HepG2 (cell line): ENCODE measurements around the gene TBC1D10A. TPM values are rescaled to one million over a fixed set of nuclear protein-coding genes. Genes with fewer than 3 reads are reported as not detected.

Source experiments
- HNF1A ChIP-seq, 2 experiments: sonication (generic) in 1 of 2; formaldehyde crosslinking in 1 of 2; IDR thresholded peaks; 2 replicates each; pipeline versions ENCODE4 v1.4.0 to v1.6.1; 2016 to 2020; ENCODE audit warnings: borderline replicate concordance in 1 of 2, low read depth in 1 of 2, mild to moderate bottlenecking in 1 of 2, missing genetic modification reagents in 1 of 2
- JUN ChIP-seq: sonication (generic); formaldehyde crosslinking; IDR thresholded peaks from 2 replicates; pipeline ENCODE4 v1.4.0; 2020; ENCODE audit warnings: mild to moderate bottlenecking, missing genetic modification reagents
- JUND ChIP-seq: sonication (generic); formaldehyde crosslinking; IDR thresholded peaks from 2 replicates; pipeline ENCODE4 v1.8.0; 2022; ENCODE audit warnings: mild to moderate bottlenecking, missing genetic modification reagents
- NFIC ChIP-seq: IDR thresholded peaks from 2 replicates; pipeline ENCODE4 v1.6.1; 2012; ENCODE audit warnings: mild to moderate bottlenecking, low read length, inconsistent platforms
- NFKBIZ ChIP-seq: IDR thresholded peaks from 2 replicates; pipeline ENCODE4 v1.6.1; 2018; ENCODE audit warnings: missing genetic modification reagents, missing compliant biosample characterization
- NR2C2 ChIP-seq: sonication (generic); formaldehyde crosslinking; IDR thresholded peaks from 2 replicates; pipeline ENCODE4 v1.4.0; 2020; ENCODE audit warnings: missing genetic modification reagents, mild to moderate bottlenecking, moderate library complexity, borderline replicate concordance
- TFDP2 ChIP-seq: sonication (generic); formaldehyde crosslinking; IDR thresholded peaks from 2 replicates; pipeline ENCODE4 v1.4.0; 2020; ENCODE audit warnings: missing genetic modification reagents
- WIZ ChIP-seq: sonication (generic); formaldehyde crosslinking; IDR thresholded peaks from 2 replicates; pipeline ENCODE4 v1.5.1; 2020; ENCODE audit warnings: mild to moderate bottlenecking, missing genetic modification reagents
- YEATS2 ChIP-seq: sonication (generic); formaldehyde crosslinking; IDR thresholded peaks from 2 replicates; pipeline ENCODE4 v1.4.0; 2020; ENCODE audit warnings: missing genetic modification reagents, borderline replicate concordance
- ZNF468 ChIP-seq: sonication (generic); formaldehyde crosslinking; IDR thresholded peaks from 2 replicates; pipeline ENCODE4 v1.8.0; 2022; ENCODE audit warnings: mild to moderate bottlenecking, moderate library complexity, missing genetic modification reagents
- ZNF563 ChIP-seq: sonication (generic); formaldehyde crosslinking; IDR thresholded peaks from 2 replicates; pipeline ENCODE4 v1.8.0; 2022; ENCODE audit warnings: mild to moderate bottlenecking, moderate library complexity, missing genetic modification reagents
- ZNF75D ChIP-seq: sonication (generic); formaldehyde crosslinking; IDR thresholded peaks from 2 replicates; pipeline ENCODE4 v1.8.1; 2023; ENCODE audit warnings: missing genetic modification reagents, mild to moderate bottlenecking, borderline replicate concordance
- polyA plus RNA-seq, 8 experiments: library from polyadenylated mRNA; depleted of rRNA in 3 of 8; stranded (reverse) in 7 of 8; unstranded in 1 of 8; fragments of >200 nt; fragmentation: Illumina TruSeq in 4 of 8; extraction: Trizol in 4 of 8; gene quantifications; 2 replicates each; pipeline versions ENCODE4 v1.2.1 to v1.2.3, GENCODE V29; 2011 to 2016; ENCODE audit warnings: low read depth in 4 of 8, missing spikeins in 1 of 8, mixed read lengths in 1 of 8; ENCODE audit not compliant: insufficient read depth in 1 of 8
- total RNA-seq, 5 experiments: library from RNA; depleted of rRNA; stranded (reverse); fragments of >200 nt; fragmentation: Illumina TruSeq; extraction: Trizol; gene quantifications; 2 replicates each; pipeline ENCODE4 v1.2.3, GENCODE V29; 2016; ENCODE audit warnings: low read depth in 1 of 5
- TF ChIP-seq, protein P1 (sequence below): IDR thresholded peaks from 2 replicates; pipeline ENCODE4 v1.6.1; 2016; ENCODE audit warnings: mild to moderate bottlenecking, missing biosample characterization, missing genetic modification reagents
- TF ChIP-seq, protein P2 (sequence below): sonication (generic); formaldehyde crosslinking; IDR thresholded peaks from 2 replicates; pipeline ENCODE4 v1.5.0; 2020; ENCODE audit warnings: missing genetic modification reagents
- TF ChIP-seq, protein P3 (sequence below): sonication (generic); formaldehyde crosslinking; IDR thresholded peaks from 2 replicates; pipeline ENCODE4 v1.4.0; 2020; ENCODE audit warnings: missing genetic modification reagents
- TF ChIP-seq, protein P4 (sequence below): sonication (generic); formaldehyde crosslinking; IDR thresholded peaks from 2 replicates; pipeline ENCODE4 v1.5.0; 2020; ENCODE audit warnings: missing genetic modification reagents, mild to moderate bottlenecking, borderline replicate concordance

The TBC1D10A gene
- total and polyA plus RNA-seq, 2 of the 13 experiments (the other 11 are each of a cell fraction or from before 2014, with no cell fraction given): 4.2 to 4.9 TPM

DNA sequence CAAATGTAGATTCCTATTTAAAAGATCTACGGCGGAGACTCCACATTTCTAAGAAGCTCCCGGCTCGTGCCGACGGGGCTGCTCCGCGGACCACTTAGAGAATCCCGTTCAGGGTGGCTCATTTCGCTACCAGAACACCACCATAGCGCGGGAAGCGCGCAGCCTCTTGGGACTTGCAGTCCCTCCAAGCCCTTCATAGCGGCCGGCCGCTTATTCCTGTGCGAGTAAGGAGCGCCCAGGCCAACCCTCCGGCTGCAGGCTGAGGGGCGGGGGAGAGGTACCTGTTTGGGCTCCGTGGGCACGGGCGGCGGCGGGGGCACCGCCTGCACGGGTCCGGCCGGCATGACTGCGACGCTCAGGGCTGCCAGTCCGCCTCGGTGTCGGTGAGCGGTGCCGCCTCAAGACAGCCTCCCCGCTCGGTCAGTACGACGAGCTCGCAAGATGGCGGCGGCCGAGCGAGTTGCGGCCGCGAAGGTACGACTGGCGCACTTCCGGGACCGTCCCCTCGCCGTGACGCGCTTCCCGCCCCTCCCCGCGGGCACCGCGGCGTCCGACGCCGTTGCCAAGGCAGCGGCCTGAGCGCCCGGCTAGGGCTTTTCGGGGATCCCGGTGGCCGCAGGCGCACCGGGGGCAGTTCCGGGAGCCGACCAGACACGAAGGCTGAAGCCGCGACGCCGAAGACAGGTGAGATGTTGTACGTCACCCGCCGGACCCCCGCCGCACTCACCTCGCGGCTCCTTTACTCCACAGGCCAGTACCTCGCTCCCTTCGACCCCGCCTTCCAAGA is 29.9 kb upstream of the TBC1D10A start, which contains the start of the genes CCDC157 and SF3A1 (continued):
- TF ChIP-seq, protein P1, sequence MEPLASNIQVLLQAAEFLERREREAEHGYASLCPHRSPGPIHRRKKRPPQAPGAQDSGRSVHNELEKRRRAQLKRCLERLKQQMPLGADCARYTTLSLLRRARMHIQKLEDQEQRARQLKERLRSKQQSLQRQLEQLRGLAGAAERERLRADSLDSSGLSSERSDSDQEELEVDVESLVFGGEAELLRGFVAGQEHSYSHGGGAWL (CRISPR knock-in tag): peak; percentile 41; the same call in 1 of the 2 replicates
- TF ChIP-seq ZNF75D (CRISPR knock-in tag) (no peak), HNF1A (IDR thresholded peaks at IDR 0.05; ENCODE audit: low read depth) (no peak), HNF1A (CRISPR knock-in tag; IDR thresholded peaks at IDR 0.05; ENCODE audit: borderline replicate concordance) (peak; percentile 81; the same call in 1 of the 2 replicates), JUND (CRISPR knock-in tag) (no peak), TFDP2 (CRISPR knock-in tag) (no peak; the same call in 1 of the 2 replicates), NR2C2 (CRISPR knock-in tag) (peak; percentile 61; the same call in 1 of the 2 replicates), WIZ (no peak), JUN (CRISPR knock-in tag) (no peak), NFKBIZ (CRISPR knock-in tag) (no peak), ZNF563 (CRISPR knock-in tag) (peak; percentile 91), ZNF468 (CRISPR knock-in tag) (no peak), YEATS2 (CRISPR knock-in tag) (peak; percentile 86), NFIC (no peak)
- TF ChIP-seq, protein P2, sequence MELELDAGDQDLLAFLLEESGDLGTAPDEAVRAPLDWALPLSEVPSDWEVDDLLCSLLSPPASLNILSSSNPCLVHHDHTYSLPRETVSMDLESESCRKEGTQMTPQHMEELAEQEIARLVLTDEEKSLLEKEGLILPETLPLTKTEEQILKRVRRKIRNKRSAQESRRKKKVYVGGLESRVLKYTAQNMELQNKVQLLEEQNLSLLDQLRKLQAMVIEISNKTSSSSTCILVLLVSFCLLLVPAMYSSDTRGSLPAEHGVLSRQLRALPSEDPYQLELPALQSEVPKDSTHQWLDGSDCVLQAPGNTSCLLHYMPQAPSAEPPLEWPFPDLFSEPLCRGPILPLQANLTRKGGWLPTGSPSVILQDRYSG (CRISPR knock-in tag): peak; percentile 64; the same call in 1 of the 2 replicates
- TF ChIP-seq, protein P3, sequence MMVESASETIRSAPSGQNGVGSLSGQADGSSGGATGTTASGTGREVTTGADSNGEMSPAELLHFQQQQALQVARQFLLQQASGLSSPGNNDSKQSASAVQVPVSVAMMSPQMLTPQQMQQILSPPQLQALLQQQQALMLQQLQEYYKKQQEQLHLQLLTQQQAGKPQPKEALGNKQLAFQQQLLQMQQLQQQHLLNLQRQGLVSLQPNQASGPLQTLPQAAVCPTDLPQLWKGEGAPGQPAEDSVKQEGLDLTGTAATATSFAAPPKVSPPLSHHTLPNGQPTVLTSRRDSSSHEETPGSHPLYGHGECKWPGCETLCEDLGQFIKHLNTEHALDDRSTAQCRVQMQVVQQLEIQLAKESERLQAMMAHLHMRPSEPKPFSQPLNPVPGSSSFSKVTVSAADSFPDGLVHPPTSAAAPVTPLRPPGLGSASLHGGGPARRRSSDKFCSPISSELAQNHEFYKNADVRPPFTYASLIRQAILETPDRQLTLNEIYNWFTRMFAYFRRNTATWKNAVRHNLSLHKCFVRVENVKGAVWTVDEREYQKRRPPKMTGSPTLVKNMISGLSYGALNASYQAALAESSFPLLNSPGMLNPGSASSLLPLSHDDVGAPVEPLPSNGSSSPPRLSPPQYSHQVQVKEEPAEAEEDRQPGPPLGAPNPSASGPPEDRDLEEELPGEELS (CRISPR knock-in tag): no peak
- TF ChIP-seq, protein P4, sequence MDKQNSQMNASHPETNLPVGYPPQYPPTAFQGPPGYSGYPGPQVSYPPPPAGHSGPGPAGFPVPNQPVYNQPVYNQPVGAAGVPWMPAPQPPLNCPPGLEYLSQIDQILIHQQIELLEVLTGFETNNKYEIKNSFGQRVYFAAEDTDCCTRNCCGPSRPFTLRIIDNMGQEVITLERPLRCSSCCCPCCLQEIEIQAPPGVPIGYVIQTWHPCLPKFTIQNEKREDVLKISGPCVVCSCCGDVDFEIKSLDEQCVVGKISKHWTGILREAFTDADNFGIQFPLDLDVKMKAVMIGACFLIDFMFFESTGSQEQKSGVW: no peak
